Endothelial cell of umbilical vein (primary cell): ENCODE data around the gene RAB3GAP1. TPM values are rescaled to one million over a fixed set of nuclear protein-coding genes. Genes with fewer than 3 reads are reported as not detected.

Experiments
- BruUV-seq: library from RNA; stranded (reverse); fragments of 400-500 nt; replicated peaks from 2 replicates; lab custom pipeline; 2021; lab: Mats Ljungman, UMichigan
- CTCF ChIA-PET: fragments of 300-600, 350-600 bp; sonication (Branson Sonifier 250); formaldehyde crosslinking; loops from one replicate; lab custom pipeline; 2021; ENCODE audit warnings: antibody characterized with exemption, inconsistent platforms; lab: Charles Lee
- POLR2A ChIA-PET: fragments of 300-600, 350-600 bp; sonication (Branson Sonifier 250); formaldehyde crosslinking; loops from one replicate; lab custom pipeline; 2021; ENCODE audit warnings: antibody characterized with exemption, inconsistent platforms; lab: Charles Lee
- DNase-seq: peaks from one replicate; pipeline ENCODE4 v3.0.0-alpha.2; 2011; ENCODE audit warnings: low read depth, low spot score
- FAIRE-seq: peaks from 2 replicates; lab custom pipeline; 2011; peaks lifted over from hg19 to GRCh38; lab: Jason Lieb, UNC
- H2AFZ ChIP-seq: 2 replicates; pipeline ENCODE4 v1.6.0; 2012; ENCODE audit warnings: low read depth, low read length, control low read depth, inconsistent platforms
- H3K27ac ChIP-seq: 2 replicates; pipeline ENCODE4 v1.5.1; 2011; ENCODE audit warnings: low read depth, mild to moderate bottlenecking, control low read depth, low read length, moderate library complexity; ENCODE audit not compliant: insufficient read depth
- H3K27me3 ChIP-seq, 2 experiments: 2 replicates each; pipeline versions ENCODE4 v1.6.0 to v1.6.1; 2011; ENCODE audit warnings: low read length in 2 of 2, mixed read lengths in 1 of 2; ENCODE audit not compliant: control insufficient read depth in 2 of 2, insufficient read depth in 2 of 2
- H3K36me3 ChIP-seq, 2 experiments: 2 replicates in 1 of 2; 3 replicates in 1 of 2; pipeline ENCODE4 v1.5.1; 2011; ENCODE audit warnings: low read length in 2 of 2, mild to moderate bottlenecking in 1 of 2, moderate library complexity in 1 of 2; ENCODE audit not compliant: control insufficient read depth in 2 of 2, insufficient read depth in 2 of 2; ENCODE audit errors: extremely low read depth in 1 of 2
- H3K4me1 ChIP-seq: 3 replicates; pipeline ENCODE4 v1.5.1; 2011; ENCODE audit warnings: mild to moderate bottlenecking, low read length; ENCODE audit not compliant: control insufficient read depth, insufficient read depth; ENCODE audit errors: extremely low read depth
- H3K4me2 ChIP-seq: 2 replicates; pipeline ENCODE4 v1.6.1; 2011; ENCODE audit warnings: low read length, control low read depth, mixed read lengths; ENCODE audit not compliant: insufficient read depth
- H3K4me3 ChIP-seq, 3 experiments: fragments of 200-600 bp in 1 of 3; sonication (generic), shearing (Covaris generic) in 1 of 3; replicated peaks in 1 of 3; 2 replicates each; pipeline ENCODE4 v1.5.1; 2011 to 2016; ENCODE audit warnings: control low read depth in 3 of 3, low read length in 3 of 3, mild to moderate bottlenecking in 2 of 3, inconsistent platforms in 1 of 3, low read depth in 1 of 3, moderate library complexity in 1 of 3; ENCODE audit not compliant: insufficient read depth in 1 of 3
- H3K79me2 ChIP-seq: 2 replicates; pipeline ENCODE4 v1.6.0; 2012; ENCODE audit warnings: low read length, inconsistent platforms; ENCODE audit not compliant: control insufficient read depth, insufficient read depth
- H3K9ac ChIP-seq: replicated peaks from 2 replicates; pipeline ENCODE3; 2011; ENCODE audit warnings: low read length, control low read depth; ENCODE audit not compliant: insufficient read depth; ENCODE audit errors: extremely low read depth
- H3K9me1 ChIP-seq: replicated peaks from 3 replicates; pipeline ENCODE4 v1.6.0; 2011; ENCODE audit warnings: mild to moderate bottlenecking, low read length; ENCODE audit not compliant: control insufficient read depth, insufficient read depth; ENCODE audit errors: extremely low read depth
- H3K9me3 ChIP-seq: replicated peaks from 2 replicates; pipeline ENCODE4 v1.5.1; 2012; ENCODE audit warnings: low read length, inconsistent platforms; ENCODE audit not compliant: control insufficient read depth, insufficient read depth
- H4K20me1 ChIP-seq: replicated peaks from 2 replicates; pipeline ENCODE3; 2011; ENCODE audit warnings: mild to moderate bottlenecking, low read length; ENCODE audit not compliant: control insufficient read depth, insufficient read depth; ENCODE audit errors: extremely low read depth
- EZH2 ChIP-seq: IDR thresholded peaks from 2 replicates; pipeline ENCODE4 v1.6.1; 2012; ENCODE audit warnings: borderline replicate concordance, low read depth, mild to moderate bottlenecking, moderate library complexity, low read length, inconsistent platforms; ENCODE audit not compliant: severe bottlenecking
- FOS ChIP-seq: IDR thresholded peaks from 2 replicates; pipeline ENCODE4 v1.6.1; 2011; ENCODE audit warnings: mild to moderate bottlenecking, low read length, moderate library complexity, borderline replicate concordance; ENCODE audit not compliant: insufficient read depth
- GATA2 ChIP-seq: IDR thresholded peaks from 2 replicates; pipeline ENCODE4 v1.7.0; 2011; ENCODE audit warnings: low read depth, mild to moderate bottlenecking, moderate library complexity, mixed read lengths, low read length; ENCODE audit not compliant: insufficient read length, insufficient read depth
- MYC ChIP-seq: IDR thresholded peaks from one replicate; pipeline ENCODE4 v1.6.1; 2011; ENCODE audit warnings: mild to moderate bottlenecking, low read depth, low read length
- POLR2AphosphoS5 ChIP-seq: IDR thresholded peaks from 2 replicates; pipeline ENCODE4 v1.6.1; 2012; ENCODE audit warnings: low read depth, mild to moderate bottlenecking, control low read depth, low read length, moderate library complexity; ENCODE audit not compliant: insufficient read depth
- dilution Hi-C: fragments of 300-500 bp; cut with MboI; formaldehyde crosslinking; loops from one replicate; pipeline ENCODE4 v1.15.0; 2019; ENCODE audit warnings: low sequenced_read_pairs; ENCODE audit not compliant: extremely low pct_ligation_motif_present
- intact Hi-C: fragments of 100-400 bp; cut with micrococcal nuclease; formaldehyde crosslinking; loops from one replicate; pipeline ENCODE4 v1.10.0; 2022
- polyA plus RNA-seq, 4 experiments: library from polyadenylated mRNA; depleted of rRNA in 3 of 4; stranded (reverse) in 3 of 4; unstranded in 1 of 4; fragments of >200 nt; gene quantifications; 2 replicates each; pipeline versions ENCODE4 v1.2.1 to v1.2.3, GENCODE V29; 2011 to 2012; ENCODE audit warnings: missing spikeins in 1 of 4
- total RNA-seq: library from RNA; stranded (reverse); gene quantifications from 2 replicates; pipeline ENCODE4 v1.2.3, GENCODE V29; 2021
- TF ChIP-seq, protein P1 (sequence below), 2 donors: IDR thresholded peaks; 1 replicate in 1 of 2; 2 replicates in 1 of 2; pipeline ENCODE4 v1.5.1; 2011; ENCODE audit warnings: low read length in 2 of 2, mild to moderate bottlenecking in 2 of 2, moderate library complexity in 2 of 2, control low read depth in 1 of 2, inconsistent platforms in 1 of 2, low read depth in 1 of 2; ENCODE audit not compliant: insufficient read depth in 1 of 2; ENCODE audit errors: extremely low read depth in 1 of 2
- TF ChIP-seq, protein P2 (sequence below): IDR thresholded peaks from 2 replicates; pipeline ENCODE4 v1.6.1; 2011; ENCODE audit not compliant: insufficient read depth, insufficient read length

RAB3GAP1 gene
- total and polyA plus RNA-seq, 2 donors (not counting 3 experiments of a cell fraction or from before 2014, with no cell fraction given): 14.9 to 39.5 TPM

DNA sequence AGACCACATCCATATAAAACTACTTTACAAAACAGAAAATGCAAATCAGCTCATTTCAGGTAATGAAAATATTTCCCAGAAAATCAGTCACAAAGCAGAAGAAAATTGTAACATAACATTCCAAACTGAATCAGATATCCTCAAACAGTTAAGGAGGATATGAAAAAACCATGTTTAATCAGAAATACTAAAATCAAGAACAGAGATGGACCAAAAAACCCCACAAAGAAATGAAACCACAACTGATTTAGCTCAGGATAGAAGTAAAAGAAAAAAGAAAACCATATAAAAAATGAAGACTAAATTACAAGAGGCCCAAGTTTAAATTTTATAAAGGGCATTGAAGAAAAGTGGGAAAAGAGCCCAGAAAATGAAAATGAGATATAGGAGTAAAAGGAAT is 102.9 kb downstream of the RAB3GAP1 start:
- H3K36me3 ChIP-seq: peaks cover 11 to 15% of the 10 kb centered on the region in 2 experiments
- no peak for FAIRE-seq
- CTCF ChIA-PET: interaction anchor here (1.2 to 1.6 kb wide), 3 partner anchors 9 to 40 kb away, joined by 3 to 7 read pairs (median 3); no protein-coding TSS in a partner anchor

More for the DNA sequence above, 102.9 kb downstream of the RAB3GAP1 start:
- BruUV-seq: no TSS peak
- Histone ChIP-seq H3K27me3 (no peaks in the 10 kb centered on the region), H2AFZ (no peak overlapping the region), H3K79me2 (peaks cover 2% of the 10 kb centered on the region), H4K20me1 (no peaks in the 10 kb centered on the region), H3K9me3 (no peaks in the 10 kb centered on the region), H3K9me1 (no peaks in the 10 kb centered on the region), H3K27ac (no peak overlapping the region), H3K9ac (no peak overlapping the region), H3K4me2 (no peak overlapping the region), H3K4me3 (no peak overlapping the region), H3K4me1 (no peaks in the 10 kb centered on the region)
- DNase-seq: no peak
- TF ChIP-seq, protein P1, sequence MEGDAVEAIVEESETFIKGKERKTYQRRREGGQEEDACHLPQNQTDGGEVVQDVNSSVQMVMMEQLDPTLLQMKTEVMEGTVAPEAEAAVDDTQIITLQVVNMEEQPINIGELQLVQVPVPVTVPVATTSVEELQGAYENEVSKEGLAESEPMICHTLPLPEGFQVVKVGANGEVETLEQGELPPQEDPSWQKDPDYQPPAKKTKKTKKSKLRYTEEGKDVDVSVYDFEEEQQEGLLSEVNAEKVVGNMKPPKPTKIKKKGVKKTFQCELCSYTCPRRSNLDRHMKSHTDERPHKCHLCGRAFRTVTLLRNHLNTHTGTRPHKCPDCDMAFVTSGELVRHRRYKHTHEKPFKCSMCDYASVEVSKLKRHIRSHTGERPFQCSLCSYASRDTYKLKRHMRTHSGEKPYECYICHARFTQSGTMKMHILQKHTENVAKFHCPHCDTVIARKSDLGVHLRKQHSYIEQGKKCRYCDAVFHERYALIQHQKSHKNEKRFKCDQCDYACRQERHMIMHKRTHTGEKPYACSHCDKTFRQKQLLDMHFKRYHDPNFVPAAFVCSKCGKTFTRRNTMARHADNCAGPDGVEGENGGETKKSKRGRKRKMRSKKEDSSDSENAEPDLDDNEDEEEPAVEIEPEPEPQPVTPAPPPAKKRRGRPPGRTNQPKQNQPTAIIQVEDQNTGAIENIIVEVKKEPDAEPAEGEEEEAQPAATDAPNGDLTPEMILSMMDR (IDR thresholded peaks at IDR 0.05; ENCODE audit: extremely low read depth in 1 of 2, insufficient read depth in 1 of 2, low read depth in 1 of 2, low read length in 2 of 2): no peak
- TF ChIP-seq FOS (no peak), POLR2AphosphoS5 (no peak), GATA2 (no peak), MYC (no peak), EZH2 (no peak)
- TF ChIP-seq, protein P2, sequence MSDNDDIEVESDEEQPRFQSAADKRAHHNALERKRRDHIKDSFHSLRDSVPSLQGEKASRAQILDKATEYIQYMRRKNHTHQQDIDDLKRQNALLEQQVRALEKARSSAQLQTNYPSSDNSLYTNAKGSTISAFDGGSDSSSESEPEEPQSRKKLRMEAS: no peak
- intact Hi-C loops: no loop called here
- dilution Hi-C loops: no loop called here
- POLR2A ChIA-PET: no interaction called here
